Endothelial cell of hepatic sinusoid (primary cell): Measurements from ENCODE around the gene AGAP4.
"Not testable (repeated sequence)": the region's sequence is repeated elsewhere in the genome, so short reads cannot be mapped to it uniquely, and the experiment has no call there.

ENCODE experiments used
- in situ Hi-C: cut with HindIII; loops from 2 replicates; pipeline ENCODE4 v1.10.0; 2017; ENCODE audit warnings: low sequenced_read_pairs

The AGAP4 gene

DNA sequence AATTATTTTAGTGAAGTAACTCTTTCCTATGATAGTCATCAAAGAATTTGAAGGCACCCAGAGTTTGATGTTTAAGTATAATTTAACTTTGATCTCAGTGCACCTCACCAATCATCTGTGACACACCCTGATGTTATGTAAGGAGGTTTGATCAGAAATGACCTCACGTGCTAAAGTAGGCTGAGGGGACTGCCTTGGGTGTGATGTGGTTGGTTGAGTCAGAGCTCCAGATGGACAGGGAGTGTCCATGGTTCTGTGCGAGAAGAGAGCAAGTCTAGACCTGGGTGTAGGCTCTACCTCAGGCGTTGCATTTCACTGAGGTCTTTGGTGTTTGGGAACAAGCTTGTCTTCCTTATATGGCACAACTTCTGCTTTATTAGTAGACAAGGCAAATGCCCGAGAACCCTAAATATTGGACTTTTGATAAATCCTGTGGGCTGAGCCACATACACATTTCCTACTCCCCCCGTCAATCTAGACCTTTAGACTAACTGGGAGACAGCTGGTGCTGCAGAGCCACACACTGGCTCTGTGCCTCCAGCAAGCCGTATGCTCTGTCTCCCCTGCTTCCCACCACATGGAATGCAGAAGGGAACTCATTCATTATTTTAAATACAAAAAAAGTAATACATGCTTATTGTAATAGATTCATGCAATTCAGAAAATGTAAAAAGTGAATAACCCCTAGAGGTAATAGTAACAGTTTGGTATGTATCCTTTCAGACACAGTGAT, 56.4 kb downstream of the AGAP4 start:
- in situ Hi-C loops: not testable (repeated sequence)

DNA sequence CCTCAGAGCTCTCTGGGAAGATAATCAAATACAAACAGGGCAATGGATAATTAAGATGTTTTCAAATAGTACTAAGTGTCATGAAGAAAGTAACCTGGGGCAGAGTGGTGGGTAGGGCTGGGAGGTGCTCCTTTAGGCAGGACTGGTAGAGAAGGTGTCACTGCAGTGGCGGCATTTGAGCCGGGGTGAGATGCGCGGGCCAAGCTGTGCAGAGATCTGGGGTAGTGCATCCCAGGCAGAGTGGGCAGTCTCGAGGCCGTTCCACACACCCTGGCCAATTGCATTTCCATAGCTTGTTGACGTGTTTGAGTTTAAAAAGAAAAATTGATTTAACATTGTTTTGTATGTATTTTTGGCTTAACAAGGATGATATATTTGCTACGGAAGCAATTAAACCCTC, 57.3 kb downstream of the AGAP4 start:
- in situ Hi-C loops: not testable (repeated sequence)

DNA sequence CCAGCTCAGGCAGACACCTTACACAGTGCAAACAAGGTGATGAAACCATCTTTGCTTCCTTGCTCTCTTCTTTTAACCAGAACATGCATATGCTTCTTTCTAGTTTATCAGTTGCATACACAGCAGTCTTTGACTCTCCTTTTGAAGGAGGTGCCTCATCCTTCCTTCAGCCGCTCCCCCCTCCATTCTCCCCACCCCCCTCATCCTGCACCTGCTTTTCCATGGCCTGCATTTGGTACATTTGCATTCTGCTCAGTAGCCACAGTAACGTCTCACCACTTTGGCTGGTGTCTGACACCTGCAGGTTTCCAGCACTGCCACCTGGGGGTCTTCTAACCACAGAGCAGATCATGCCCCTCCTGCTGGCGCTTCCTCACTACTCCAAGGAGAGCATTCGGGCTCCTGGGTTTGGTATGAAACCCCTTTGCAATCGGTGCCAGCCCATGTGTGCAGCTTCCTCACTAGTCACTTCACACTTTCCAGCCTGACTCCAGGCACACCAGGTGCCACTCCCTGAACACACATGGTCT, 60.0 kb downstream of the AGAP4 start:
- in situ Hi-C loops: not testable (repeated sequence)

DNA sequence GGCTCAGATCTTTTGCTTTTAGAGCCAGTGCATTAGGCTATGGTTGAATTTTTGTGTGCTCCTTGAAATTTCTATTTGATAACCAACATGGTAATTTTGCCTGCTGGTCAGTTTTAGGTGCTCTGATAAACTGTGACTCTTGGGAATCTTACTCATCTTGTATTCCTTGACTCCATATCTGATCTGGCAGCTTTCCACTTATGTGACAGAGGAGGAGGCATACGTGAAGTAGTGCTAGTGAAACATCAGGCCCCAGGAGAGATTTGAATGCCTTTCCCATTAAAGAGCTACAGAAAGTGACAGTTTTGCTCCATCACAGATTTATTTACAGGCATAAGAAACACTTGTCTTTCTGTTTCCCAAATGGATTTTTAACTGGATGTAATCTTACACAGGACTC, 61.1 kb downstream of the AGAP4 start:
- in situ Hi-C loops: not testable (repeated sequence)
